GM18909 (cell line): ENCODE measurements around the gene IGFBP2.
A peak's percentile ranks its signal among the peaks of the same experiment; 100 is the strongest.
"Not testable (repeated sequence)": the region's sequence is repeated elsewhere in the genome, so short reads cannot be mapped to it uniquely, and the experiment has no call there.

Experiments
- ATAC-seq: cut with Tn5 transposase; IDR thresholded peaks from one replicate; pipeline ENCODE4 v1.9.1; 2021; ENCODE audit warnings: mild to moderate bottlenecking; ENCODE audit not compliant: unreplicated experiment, poor library complexity

The IGFBP2 gene

GRCh38 chr2:216632952-216633615 is at the start of gene IGFBP2:
TSS of gene IGFBP2 (plus strand) at chr2:216633420. CDS start at chr2:216633524, 104 bp downstream.
- ATAC-seq = no peak

GRCh38 chr2:216583606-216584005 is 49.6 kb upstream of the IGFBP2 start:
- no peak for ATAC-seq

GRCh38 chr2:216584112-216584511 is 49.1 kb upstream of the IGFBP2 start:
- no peak for ATAC-seq

- no peak for ATAC-seq
Measured at GRCh38 chr2:216585441-216585840, 47.8 kb upstream of the IGFBP2 start.

- no peak for ATAC-seq
Measured at GRCh38 chr2:216588861-216589710, 44.1 kb upstream of the IGFBP2 start.

GRCh38 chr2:216589791-216590190 is 43.4 kb upstream of the IGFBP2 start:
- ATAC-seq = no peak

GRCh38 chr2:216590780-216591179 is 42.4 kb upstream of the IGFBP2 start:
- no peak for ATAC-seq

- ATAC-seq = no peak
Measured at GRCh38 chr2:216591480-216591879, 41.7 kb upstream of the IGFBP2 start.

- ATAC-seq = no peak
Measured at GRCh38 chr2:216594081-216594480, 39.1 kb upstream of the IGFBP2 start.

GRCh38 chr2:216596236-216596979 is 36.8 kb upstream of the IGFBP2 start:
- no peak for ATAC-seq

- no peak for ATAC-seq
Measured at GRCh38 chr2:216596980-216597509, 36.2 kb upstream of the IGFBP2 start.

GRCh38 chr2:216597825-216598224 is 35.4 kb upstream of the IGFBP2 start:
- not testable (repeated sequence) for ATAC-seq

GRCh38 chr2:216601632-216602409 is 31.4 kb upstream of the IGFBP2 start:
- no peak for ATAC-seq

GRCh38 chr2:216603010-216603883 is 30.0 kb upstream of the IGFBP2 start:
- no peak for ATAC-seq

GRCh38 chr2:216603884-216604245 is 29.4 kb upstream of the IGFBP2 start:
- ATAC-seq = no peak

- no peak for ATAC-seq
Measured at GRCh38 chr2:216604458-216604857, 28.8 kb upstream of the IGFBP2 start.

GRCh38 chr2:216606551-216607276 is 26.5 kb upstream of the IGFBP2 start:
- ATAC-seq = peak; percentile 94

GRCh38 chr2:216607277-216607560 is 26.0 kb upstream of the IGFBP2 start:
- no peak for ATAC-seq

- ATAC-seq = no peak
Measured at GRCh38 chr2:216608525-216608924, 24.7 kb upstream of the IGFBP2 start.
